Right lung (tissue), 5 donors: ENCODE results near the gene DBX2. TPM values are rescaled to one million over a fixed set of nuclear protein-coding genes. Genes with fewer than 3 reads are reported as not detected.
"Not testable (repeated sequence)": the region's sequence is repeated elsewhere in the genome, so short reads cannot be mapped to it uniquely, and the experiment has no call there.

Experiments
- DNase-seq, 2 donors: peaks; one replicate each; pipeline ENCODE4 v3.0.0-alpha.2; 2013
- polyA plus RNA-seq, 5 donors: library from polyadenylated mRNA; unstranded; fragments of 120-200 nt; gene quantifications; one replicate each; pipeline versions ENCODE4 v1.2.1 to v1.2.3, GENCODE V29; 2013; ENCODE audit warnings: inconsistent platforms in 1 of 5, low replicate concordance in 1 of 5; ENCODE audit not compliant: insufficient read length in 5 of 5, insufficient read depth in 1 of 5

The DBX2 gene
- polyA plus RNA-seq, 5 donors: not detected

DNA sequence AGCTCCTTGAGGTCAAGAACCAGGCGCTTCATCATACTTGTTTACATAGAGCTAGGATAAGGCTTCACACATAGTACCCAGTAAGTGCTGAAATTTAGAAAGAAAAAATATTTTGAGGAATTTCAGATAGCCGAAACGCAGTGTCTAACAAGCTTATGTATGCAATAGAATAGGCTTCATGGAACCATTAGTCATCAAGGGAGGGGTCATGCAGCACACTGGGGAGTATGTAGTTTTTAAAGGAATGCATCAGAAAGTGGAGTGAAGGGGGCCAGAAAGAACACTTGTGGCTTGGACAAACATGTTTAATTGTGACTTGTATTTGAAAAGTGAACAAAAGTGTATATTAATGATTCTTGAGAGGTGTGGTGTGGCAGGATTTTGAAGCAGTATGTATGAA, 38.1 kb downstream of the DBX2 start:
- no peak for DNase-seq

DNA sequence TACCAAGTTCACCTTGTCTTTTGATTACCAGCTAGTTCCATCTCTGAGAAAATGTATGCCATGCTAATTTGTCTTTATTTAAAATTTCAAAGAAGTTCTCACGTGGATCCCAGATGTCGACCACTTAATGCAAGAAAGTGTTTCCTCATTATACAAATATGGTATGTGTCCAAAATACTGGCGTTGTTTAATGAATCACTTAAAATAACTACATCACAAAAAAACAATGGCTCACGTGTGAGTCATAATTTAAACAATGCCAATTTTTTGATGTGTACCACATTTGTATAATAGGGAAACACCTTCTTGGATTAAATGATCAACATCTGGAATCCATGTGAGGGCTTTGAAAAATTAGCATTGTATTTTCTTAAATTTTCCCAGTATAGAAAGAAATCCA, 40.8 kb downstream of the DBX2 start:
- no peak for DNase-seq

DNA sequence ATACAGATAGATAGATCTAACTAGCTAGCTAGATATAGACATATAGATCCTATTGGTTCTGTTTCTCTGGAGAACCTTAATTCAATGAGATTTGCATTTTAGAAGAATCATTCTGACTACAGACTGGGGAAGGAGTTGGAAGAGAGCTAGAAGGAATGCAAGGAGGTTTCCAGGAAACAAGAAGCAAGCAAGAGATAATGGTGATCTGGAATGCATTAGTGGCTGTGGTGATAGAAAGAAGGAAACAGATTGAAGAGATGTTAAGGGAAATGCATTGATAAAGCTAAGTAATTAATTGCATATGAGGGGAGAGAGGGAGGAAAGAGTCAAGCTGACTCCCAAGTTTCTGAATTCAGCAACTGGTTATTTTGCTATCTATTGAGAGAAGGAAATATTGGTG, 42.7 kb downstream of the DBX2 start:
- DNase-seq: no peak

DNA sequence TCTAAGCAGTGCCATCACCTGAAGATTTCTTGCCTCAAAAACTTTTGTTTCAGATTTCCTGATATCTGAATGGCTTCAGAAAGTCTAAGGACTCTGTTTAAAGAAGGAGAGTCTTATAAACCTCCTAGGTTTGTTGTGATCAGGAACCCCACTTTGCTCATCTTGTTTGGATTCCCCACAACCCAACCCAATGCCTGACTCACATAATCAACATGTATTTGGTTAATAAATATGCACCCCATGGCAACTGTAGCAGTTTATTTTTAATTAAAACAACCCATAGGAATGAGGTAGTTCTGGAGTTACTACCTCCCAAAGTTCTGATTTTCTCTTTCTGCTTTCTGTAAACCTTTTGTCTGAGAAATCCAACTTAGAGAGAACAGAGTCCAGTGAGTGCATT, 51.5 kb downstream of the DBX2 start:
- DNase-seq: no peak

DNA sequence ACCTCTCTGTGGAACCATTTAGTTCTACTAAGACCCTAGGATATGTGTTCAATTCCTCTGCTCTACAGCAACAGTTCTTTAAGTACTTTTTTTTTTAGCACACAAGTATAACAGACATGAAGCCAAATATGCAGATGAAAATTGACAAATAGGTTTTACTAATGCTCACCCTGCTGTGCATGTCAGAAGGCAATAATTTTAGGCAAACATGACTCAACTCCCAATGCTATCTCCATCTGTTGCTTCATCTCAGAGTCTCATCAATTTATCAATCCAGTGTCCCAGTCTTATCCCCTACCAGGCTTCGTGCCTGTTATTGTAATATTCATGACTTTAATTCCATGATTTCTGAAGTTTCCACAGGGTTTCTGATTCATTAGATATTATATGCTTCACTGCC, 57.7 kb downstream of the DBX2 start:
- no peak for DNase-seq

DNA sequence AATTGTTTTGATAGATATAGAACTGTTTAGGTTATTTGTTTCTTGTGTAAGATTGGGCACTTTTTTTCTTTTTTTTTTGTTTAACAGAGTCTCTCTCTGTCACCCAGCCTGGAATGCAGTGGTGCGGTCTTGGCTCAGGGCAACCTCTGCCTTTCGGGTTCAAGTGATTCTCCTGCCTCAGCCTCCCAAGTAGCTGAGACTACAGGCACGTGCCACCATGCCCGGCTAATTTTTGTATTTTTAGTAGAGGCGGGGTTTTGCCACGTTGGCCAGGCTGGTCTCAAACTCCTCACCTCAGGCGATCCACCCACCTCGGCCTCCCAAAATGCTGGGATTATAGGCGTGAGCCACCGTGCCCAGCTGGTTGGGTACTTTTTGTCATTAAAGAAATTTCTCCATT, 66.0 kb downstream of the DBX2 start:
- not testable (repeated sequence) for DNase-seq

DNA sequence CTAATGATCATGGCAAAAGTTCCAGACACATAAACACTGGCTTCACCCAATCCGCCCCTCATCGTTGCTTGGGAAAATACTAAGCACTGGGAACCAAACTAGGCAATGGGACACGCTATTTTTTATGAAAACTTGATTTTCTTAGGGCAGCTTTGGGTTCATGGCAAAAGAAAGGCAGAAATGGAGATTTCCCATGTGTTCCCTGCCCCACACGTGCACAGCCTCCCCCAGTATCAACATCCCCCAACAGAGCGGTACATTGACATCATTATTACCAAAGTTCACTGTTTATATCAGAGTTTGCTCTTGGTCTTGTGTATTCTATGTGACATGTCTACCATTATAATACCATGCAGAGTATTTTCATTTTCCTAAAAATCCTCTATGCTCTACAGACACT, 71.0 kb downstream of the DBX2 start:
- DNase-seq: no peak

DNA sequence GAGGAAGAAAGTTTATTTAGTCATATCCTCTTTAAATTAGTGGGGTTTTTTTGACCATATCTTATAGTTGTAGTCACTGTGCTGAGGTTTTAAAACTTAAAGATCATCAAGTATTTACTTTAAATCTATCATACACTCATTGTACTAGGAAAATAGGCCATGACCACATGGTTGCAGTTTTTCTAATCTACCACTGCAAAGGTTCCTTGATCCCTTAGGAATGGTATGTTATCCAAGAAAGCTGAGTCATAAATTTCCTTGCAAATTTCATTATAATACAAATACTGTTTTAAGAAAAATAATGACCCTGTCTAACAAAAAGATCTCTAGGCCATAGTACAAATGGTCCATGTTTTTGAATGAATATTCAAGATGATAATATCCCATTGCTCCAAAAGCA, 74.7 kb downstream of the DBX2 start:
- no peak for DNase-seq

DNA sequence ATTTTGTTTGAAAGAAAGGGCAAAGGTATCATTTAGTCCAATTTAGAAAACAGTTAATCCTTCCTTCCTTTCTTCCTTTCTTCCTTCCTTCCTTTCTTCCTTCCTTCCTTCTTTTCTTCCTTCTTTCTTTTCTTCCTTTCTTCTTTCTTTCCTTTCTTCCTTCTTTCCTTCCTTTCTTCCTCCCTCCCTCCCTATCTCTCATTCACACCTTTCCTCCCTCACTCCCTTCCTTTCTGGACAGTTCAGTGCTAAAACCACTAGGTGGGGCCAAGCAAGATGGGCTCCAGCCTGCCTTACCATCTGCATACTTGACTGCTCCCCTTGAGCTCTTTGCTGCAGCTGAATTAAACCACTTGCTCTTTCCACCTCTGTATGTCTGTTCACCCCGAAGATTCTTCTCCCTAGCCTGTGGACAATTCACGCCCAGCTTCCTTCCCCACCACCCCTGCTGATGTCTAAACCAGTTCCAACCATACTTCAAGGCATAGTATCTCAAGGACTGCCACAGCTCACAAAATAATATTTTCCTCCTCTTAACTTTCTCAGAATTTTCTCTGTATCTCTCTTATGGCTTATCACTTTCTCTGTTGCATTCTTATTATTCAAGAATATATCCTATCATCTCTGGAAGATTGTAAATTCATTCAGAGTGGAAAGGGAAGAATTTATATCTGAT, 78.0 kb downstream of the DBX2 start:
- no peak for DNase-seq

DNA sequence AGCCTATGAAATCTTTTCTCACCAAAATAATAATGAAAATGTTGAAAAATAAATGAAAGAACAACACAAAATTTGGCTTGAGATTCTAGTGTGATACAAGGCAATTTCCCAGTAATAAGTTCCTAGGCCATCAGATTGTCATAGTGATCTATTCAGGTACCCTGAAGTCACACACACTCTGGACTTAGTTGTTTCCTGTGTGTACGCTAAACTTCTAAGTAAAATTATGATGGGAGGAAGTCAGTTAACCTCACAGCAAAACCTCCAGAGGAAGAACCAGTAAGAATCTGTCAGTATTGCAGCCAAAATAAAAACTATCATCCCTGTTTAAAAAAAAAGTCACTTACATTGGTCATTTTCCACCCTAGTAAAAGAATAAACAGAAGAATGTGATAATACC, 81.9 kb downstream of the DBX2 start:
- no peak for DNase-seq

Other genes starting within 250 kb of the DBX2 start
- 10 to 100 TPM; 25.3 to 42.4 (median 31.4) TPM for gene NELL2, start 174.8 kb downstream of the DBX2 start, polyA plus RNA-seq
- 10 to 100 TPM; 41.6 to 73.6 (median 64.2) TPM for gene ANO6, start 165.0 kb upstream of the DBX2 start, polyA plus RNA-seq